Activated CD4-positive, alpha-beta T cell treated with anti-CD3 and anti-CD28 coated beads for 48 hours (primary cell): ENCODE measurements around the gene TBL1X.

Source experiments
- DNase-seq: peaks from one replicate; pipeline ENCODE4 v3.0.0-alpha.2; 2020

Gene TBL1X

DNA sequence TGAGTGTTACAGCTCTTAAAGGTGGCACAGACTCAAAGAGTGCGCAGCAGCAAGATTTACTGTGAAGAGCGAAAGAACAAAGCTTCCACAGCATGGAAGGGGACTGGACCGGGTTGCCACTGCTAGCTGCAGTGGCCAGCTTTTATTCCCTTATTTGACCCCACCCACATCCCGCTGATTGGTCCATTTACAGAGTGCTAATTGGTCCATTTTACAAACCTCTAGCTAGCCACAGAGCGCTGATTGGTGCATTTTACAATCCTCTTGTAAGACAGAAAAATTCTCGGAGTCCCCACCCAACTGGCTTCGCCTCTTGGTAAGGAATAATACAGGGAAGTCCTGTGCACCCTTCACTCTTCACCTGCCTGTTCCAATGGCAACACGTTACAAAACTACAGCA, 319.5 kb downstream of the TBL1X start:
- DNase-seq = no peak

DNA sequence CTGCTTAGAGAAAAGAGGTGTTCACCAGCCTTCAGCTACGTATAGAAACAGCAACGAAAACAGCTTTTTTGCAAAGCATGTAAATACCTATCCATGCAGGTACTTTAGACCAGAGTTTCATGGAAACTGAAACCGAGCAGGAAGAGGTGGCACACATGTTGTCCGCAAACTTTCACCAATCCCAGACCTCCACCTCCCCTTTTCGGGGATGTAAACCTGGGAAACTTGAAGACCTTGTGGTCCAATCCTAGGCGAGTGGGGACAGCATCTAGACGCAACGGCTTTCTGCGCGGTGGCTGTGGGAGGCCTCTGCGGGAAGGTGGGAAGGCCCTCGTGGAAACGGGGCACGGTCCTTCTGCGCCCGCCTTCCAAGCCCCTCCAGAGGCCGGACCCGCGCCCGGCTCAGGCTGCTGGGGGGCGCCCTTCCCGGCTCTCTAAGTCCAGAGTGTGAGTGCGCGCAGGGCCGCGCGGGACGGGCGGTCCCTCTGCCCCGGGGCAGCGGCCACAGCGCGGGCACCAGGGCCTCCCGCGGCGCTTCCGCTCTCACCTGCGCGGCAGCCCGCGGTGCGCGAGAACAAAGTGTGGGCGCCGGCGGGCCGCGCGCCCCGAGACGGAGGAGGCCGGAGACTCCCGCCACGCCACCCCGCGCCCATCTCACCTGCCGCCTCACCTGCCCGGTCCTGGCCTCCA, 320.5 kb downstream of the TBL1X start:
- no peak for DNase-seq

DNA sequence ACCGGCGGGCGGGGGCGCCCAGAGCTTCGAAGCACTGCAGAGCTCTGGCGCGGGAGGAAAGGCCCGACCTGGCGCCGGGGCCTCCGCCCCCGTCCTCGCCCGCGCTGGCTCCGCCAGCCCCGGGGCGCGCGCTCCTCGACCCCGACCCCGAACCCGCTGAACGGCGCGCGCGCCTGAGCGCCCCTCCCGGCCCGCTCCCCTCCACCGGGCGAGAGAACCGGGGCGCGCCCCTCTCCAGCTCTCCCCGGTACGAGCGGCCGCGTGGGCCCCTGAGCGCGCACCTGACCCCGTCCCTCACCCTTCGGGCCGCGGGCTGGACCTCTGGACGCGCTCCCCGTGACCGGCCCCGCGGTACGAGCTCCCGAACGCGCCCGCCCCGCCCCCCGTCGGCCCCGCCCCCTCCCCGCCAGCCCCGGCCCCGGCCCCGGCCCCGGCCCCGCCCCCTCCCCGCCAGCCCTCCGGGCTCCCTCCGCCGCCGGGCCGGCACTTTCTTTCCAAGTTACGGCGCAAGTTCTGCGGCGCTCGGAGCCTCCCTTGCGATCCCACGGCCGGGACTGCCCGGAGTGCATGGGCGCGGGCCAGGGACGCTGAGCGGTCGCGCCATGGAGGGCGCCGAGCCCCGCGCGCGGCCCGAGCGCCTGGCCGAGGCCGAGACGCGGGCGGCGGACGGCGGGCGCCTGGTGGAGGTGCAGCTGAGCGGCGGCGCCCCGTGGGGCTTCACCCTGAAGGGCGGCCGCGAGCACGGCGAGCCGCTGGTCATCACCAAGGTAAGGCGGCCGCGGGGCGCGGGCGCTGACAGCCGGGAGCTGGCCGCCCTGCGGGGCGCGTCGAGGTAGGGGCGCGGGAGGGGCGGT, 321.3 kb downstream of the TBL1X start, which contains the start of gene SHROOM2:
Gene SHROOM2, plus strand, starts transcription at position 486 of the 854 bp plus-strand sequence. Its CDS starts 117 bp downstream, at position 603.
- DNase-seq = peak; percentile 3

DNA sequence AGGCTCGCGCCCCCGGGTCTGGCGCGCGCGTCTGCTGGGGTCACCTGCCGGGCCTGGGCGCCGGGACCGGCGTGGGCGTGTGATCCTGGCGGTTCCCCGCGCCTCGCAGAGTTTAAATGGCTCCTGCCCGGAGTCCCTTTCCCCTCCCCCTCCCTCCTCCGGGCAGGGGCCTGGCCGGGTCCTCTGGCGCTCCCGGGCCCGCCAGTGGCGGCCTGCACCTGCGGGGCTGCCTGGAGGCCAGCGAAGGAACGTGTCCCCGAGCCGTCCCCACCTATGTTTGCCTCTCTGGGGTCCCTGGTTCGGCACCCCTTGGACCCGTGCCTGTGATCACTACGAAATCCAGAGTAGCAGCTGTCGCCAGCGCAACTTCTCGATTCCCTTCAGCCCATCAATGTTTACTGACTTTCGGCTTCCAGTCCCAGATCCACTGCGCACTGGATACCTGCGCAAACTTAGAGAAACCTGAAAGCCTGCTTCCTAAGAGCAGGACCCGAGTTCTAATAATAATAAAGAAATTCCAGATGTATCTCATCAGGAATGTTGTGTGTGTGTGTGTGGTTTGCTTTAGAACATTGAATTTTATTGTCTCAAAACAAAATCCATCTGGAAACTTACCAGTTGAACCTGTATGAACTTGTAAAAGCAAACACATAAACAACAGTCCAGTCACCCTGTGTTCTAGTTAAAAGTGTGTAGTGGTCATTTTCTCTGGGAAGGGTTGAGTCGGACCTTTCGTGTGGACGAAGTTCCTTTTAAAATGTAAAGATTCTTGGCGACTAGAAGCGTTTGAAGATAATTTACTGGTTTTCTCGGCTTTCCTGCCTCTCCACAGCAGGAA, 322.2 kb downstream of the TBL1X start:
- no peak for DNase-seq

DNA sequence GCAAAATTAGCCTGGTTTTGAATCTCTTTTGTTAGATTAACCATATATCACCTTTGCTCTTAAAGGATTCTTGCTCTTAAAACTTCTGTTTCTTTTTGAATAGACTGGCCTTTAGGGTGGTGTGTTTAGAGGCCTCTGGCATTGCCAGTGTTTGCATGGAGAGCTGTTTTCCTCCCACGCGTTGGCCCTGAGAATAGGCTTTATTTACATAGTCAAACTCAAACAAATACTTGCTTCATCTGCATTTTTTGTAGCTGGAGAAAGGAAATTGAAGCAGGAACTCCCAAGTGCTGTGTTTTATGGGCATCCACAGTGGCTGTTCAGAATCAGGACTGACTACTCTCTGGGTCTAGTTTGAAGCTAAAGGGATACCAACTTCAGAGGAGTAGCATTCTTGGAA, 324.1 kb downstream of the TBL1X start:
- DNase-seq = no peak

DNA sequence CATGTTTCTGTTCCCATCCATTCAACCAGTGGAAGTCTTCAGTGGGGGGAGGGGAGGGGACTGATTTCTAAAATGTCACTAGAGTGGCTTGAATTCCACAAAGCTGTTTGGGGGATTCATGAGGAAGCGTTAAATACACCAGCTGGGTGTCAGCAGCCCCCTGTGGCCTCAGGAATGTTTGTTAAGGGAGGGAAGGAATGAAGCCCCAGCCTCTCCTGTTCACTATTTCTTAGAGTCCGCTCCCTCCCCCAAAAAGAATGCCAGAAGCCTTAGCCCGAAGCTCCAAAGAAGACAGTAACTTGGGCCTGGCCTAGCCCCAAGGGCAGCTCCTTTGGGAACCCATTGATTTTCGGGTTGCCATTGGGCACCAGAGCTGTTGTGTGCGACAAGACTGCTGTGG, 324.7 kb downstream of the TBL1X start:
- no peak for DNase-seq
